ENCODE results near the gene HMG20B. TPM values are rescaled to one million over a fixed set of nuclear protein-coding genes. Genes with fewer than 3 reads are reported as not detected.

HMG20B gene
- total and polyA plus RNA-seq, 2 of the 8 experiments (the other 6 are each of a cell fraction or from before 2014, with no cell fraction given): 42.9 to 74.2 TPM

DNA sequence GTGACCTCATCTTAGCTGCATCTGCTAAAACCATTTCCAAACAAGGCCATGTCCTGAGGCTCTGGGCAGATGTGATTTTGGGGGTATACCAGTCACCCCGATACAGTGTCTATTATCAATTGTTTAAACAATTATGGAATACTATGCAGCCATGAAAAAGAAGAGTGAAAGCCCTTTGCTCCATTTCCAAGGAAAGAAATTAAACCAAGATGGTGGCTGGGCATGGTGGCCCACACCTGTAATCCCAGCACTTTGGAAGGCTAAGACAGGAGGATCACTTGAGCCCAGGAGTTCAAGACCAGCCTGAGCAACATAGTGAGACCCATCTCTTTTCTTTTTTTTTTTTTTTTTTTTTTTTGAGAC, 33.0 kb upstream of the HMG20B start:
- H3K9me3 ChIP-seq (ENCODE audit: insufficient read depth in 2 of 2, low read depth in 1 of 2, low read length in 1 of 2): no peaks in the 10 kb centered on the region
- H3K4me3 ChIP-seq (ENCODE audit: extremely low read depth in 1 of 4, insufficient read depth in 2 of 4, low read depth in 3 of 4, low read length in 4 of 4): no peak overlapping the region
- ChIA-PET CTCF (ENCODE audit: partially characterized antibody) (interaction anchor here (0.8 to 1.8 kb wide), 4 partner anchors 9 to 18 kb away, joined by 3 to 8 read pairs (median 4); no protein-coding TSS in a partner anchor), POLR2A (ENCODE audit: partially characterized antibody) (interaction anchor here (0.8 to 1.6 kb wide), 5 partner anchors 9 to 36 kb away, joined by 3 to 5 read pairs (median 4); no protein-coding TSS in a partner anchor)
- H2AK5ac ChIP-seq (ENCODE audit: low read depth, low read length): no peak overlapping the region
- no peak overlapping the region for H3K14ac ChIP-seq (ENCODE audit: insufficient read length)
- no peak overlapping the region for H3K56ac ChIP-seq (replicated peaks; ENCODE audit: insufficient read length, low read depth, low read length)
- no peak overlapping the region for H3K18ac ChIP-seq (ENCODE audit: extremely low read depth, low read length)
- no peaks in the 10 kb centered on the region for H3K27me3 ChIP-seq (replicated peaks in 1 of 4; ENCODE audit: control insufficient read depth in 3 of 4, extremely low read depth in 1 of 4, insufficient read depth in 3 of 4, low read length in 3 of 4)
- no peak overlapping the region for H4K91ac ChIP-seq (replicated peaks; ENCODE audit: insufficient read length, low read length)
- H4K8ac ChIP-seq (ENCODE audit: extremely low read depth, insufficient read depth, low read length): no peak overlapping the region
- H3K4ac ChIP-seq (replicated peaks; ENCODE audit: insufficient read length, low read depth, low read length): no peak overlapping the region
- H4K20me1 ChIP-seq (replicated peaks in 1 of 2; ENCODE audit: control insufficient read depth in 1 of 2, insufficient read depth in 2 of 2, low read length in 2 of 2): peaks cover 8 to 20% of the 10 kb centered on the region in 2 experiments
- WGBS, 2 experiments (ENCODE audit: extremely low coverage in 1 of 2, insufficient coverage in 1 of 2, insufficient read length in 1 of 2, insufficient replicate concordance in 2 of 2, low coverage in 1 of 2, low lambda C conversion rate in 2 of 2, missing lambda C conversion rate in 1 of 2): 100% methylated on average over 1 of the region's 1 CpG; no CpG with 5 or more reads in 1 of the 2 experiments
- H3K27ac ChIP-seq (ENCODE audit: low read depth, low read length): no peak overlapping the region
- no peak overlapping the region for H2AFZ ChIP-seq (ENCODE audit: low read length)
- no peak for TF ChIP-seq CREB1 (IDR thresholded peaks at IDR 0.05)
- no peak for TF ChIP-seq NANOG (IDR thresholded peaks at IDR 0.05; ENCODE audit: insufficient read depth, low read depth, low read length, poor library complexity, severe bottlenecking)
- no peak for TF ChIP-seq YY1 (IDR thresholded peaks at IDR 0.05; ENCODE audit: low read depth, low read length)
- TF ChIP-seq TAF1 (IDR thresholded peaks at IDR 0.05; ENCODE audit: low read depth, low read length): no peak
- TF ChIP-seq KDM1A (IDR thresholded peaks at IDR 0.05; ENCODE audit: borderline replicate concordance, low read length): peak; percentile 83; the same call in 1 of the 2 replicates
- no peak for TF ChIP-seq SP4 (IDR thresholded peaks at IDR 0.05; ENCODE audit: low read length)
- no peak for TF ChIP-seq BCL11A (IDR thresholded peaks at IDR 0.05; ENCODE audit: low read depth in 2 of 2, low read length in 2 of 2)
- H2BK20ac ChIP-seq (ENCODE audit: low read length): no peak overlapping the region
- peaks cover 0 to 12% (median 4%) of the 10 kb centered on the region in 4 experiments; a peak in 3 of 8 replicates for H3K36me3 ChIP-seq (ENCODE audit: control insufficient read depth in 2 of 4, insufficient read depth in 4 of 4, low read length in 3 of 4)
- H2BK120ac ChIP-seq (replicated peaks; ENCODE audit: low read depth, low read length): no peak overlapping the region
- no peaks in the 10 kb centered on the region for H3K79me2 ChIP-seq (ENCODE audit: control insufficient read depth in 1 of 2, insufficient read depth in 2 of 2, low read length in 2 of 2)
- no peak for FAIRE-seq
- H3K9ac ChIP-seq (replicated peaks in 1 of 4; ENCODE audit: extremely low read depth in 1 of 4, low read depth in 3 of 4, low read length in 3 of 4): no peak overlapping the region
- no peak overlapping the region for H2BK12ac ChIP-seq (ENCODE audit: low read depth, low read length)
- H2BK15ac ChIP-seq (ENCODE audit: low read length): no peak overlapping the region
- H3K4me2 ChIP-seq (ENCODE audit: insufficient read depth in 1 of 2, low read depth in 2 of 2, low read length in 2 of 2): no peak overlapping the region
- no peak overlapping the region for H4K5ac ChIP-seq (ENCODE audit: insufficient read length, low read depth, low read length)
- no peak for DNase-seq (ENCODE audit: low read depth in 1 of 2, low spot score in 2 of 2)
- H3K23me2 ChIP-seq (ENCODE audit: low read depth, low read length): no peaks in the 10 kb centered on the region
- 0 out of 2 replicates have a peak, but pooled peaks cover 2% of the 10 kb centered on the region for H3K79me1 ChIP-seq (ENCODE audit: low read depth, low read length)
- H3K23ac ChIP-seq (ENCODE audit: insufficient read length): no peak overlapping the region
- no peak overlapping the region for H2BK5ac ChIP-seq (ENCODE audit: low read depth, low read length)
- H3K4me1 ChIP-seq (replicated peaks in 1 of 4; ENCODE audit: control insufficient read depth in 3 of 4, insufficient read depth in 4 of 4, low read length in 3 of 4): peaks cover 3 to 11% (median 6%) of the 10 kb centered on the region in 4 experiments; a peak in 6 of 7 replicates
